D721Med (cell line): ENCODE measurements around the gene ALDH1A2.

ENCODE experiments used
- DNase-seq: peaks from one replicate; pipeline ENCODE4 v3.0.0; 2011; ENCODE audit warnings: low spot score; ENCODE audit not compliant: insufficient read length
- FAIRE-seq: peaks from 2 replicates; lab custom pipeline; 2011; peaks lifted over from hg19 to GRCh38; lab: Jason Lieb, UNC
- TF ChIP-seq, protein P1 (sequence below): IDR thresholded peaks from 2 replicates; pipeline ENCODE4 v1.5.1; 2012; ENCODE audit warnings: mild to moderate bottlenecking, control low read depth; ENCODE audit not compliant: insufficient read depth; ENCODE audit errors: missing control alignments

ALDH1A2 gene

DNA sequence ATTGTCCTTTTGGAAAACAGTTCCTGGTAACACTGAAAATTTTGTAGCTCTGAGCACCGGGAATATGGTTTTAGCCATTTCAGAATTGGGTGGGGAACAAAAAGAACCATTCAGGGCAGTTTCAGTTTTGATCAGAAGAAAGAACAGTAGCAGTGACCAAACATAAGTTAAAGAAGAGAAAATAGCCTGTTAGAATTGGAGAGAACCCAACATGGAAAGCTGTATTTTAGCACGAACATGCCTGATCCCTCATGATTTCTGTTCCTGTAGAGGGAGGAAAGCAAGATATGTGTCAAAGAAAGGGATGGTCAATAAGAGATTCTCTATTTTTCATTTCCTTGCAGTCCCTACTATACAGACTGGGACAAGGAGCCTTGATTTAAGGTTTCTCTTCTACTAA lies 119.9 kb downstream of the ALDH1A2 start:
- TF ChIP-seq, protein P1, sequence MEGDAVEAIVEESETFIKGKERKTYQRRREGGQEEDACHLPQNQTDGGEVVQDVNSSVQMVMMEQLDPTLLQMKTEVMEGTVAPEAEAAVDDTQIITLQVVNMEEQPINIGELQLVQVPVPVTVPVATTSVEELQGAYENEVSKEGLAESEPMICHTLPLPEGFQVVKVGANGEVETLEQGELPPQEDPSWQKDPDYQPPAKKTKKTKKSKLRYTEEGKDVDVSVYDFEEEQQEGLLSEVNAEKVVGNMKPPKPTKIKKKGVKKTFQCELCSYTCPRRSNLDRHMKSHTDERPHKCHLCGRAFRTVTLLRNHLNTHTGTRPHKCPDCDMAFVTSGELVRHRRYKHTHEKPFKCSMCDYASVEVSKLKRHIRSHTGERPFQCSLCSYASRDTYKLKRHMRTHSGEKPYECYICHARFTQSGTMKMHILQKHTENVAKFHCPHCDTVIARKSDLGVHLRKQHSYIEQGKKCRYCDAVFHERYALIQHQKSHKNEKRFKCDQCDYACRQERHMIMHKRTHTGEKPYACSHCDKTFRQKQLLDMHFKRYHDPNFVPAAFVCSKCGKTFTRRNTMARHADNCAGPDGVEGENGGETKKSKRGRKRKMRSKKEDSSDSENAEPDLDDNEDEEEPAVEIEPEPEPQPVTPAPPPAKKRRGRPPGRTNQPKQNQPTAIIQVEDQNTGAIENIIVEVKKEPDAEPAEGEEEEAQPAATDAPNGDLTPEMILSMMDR: no peak
- no peak for DNase-seq
- no peak for FAIRE-seq

DNA sequence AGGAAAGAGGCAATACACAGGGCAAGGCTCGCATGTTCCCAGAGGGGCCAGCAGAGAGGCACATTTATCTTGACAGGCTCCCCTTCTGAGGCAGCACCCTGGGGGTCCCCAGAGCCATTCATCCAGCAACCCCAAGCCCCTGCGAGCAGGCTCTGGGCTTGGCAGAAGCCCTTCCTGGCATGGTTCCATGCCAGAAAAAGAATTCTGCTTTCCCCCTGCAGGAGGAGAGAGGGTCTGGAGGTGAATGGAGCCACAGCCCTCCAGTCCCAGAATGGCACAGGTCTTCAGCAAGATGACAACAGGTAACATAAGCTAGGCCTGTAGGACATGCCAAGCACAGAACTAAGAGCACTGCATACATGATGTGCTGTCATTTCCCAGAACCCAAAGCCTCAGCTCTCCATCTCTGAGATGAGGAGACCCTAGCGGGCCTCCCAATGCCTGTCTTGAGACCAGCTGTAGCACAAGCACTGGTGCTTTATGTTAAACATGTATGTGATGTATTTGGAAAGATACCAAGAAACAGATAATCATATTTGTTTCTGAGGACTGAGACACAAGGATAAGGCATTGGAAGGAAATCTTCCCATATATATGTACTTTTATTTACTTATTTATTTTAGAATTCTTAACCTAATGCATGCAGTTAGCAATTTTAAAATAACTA lies 121.6 kb downstream of the ALDH1A2 start:
- TF ChIP-seq, protein P1: no peak
- no peak for FAIRE-seq
- DNase-seq: no peak

DNA sequence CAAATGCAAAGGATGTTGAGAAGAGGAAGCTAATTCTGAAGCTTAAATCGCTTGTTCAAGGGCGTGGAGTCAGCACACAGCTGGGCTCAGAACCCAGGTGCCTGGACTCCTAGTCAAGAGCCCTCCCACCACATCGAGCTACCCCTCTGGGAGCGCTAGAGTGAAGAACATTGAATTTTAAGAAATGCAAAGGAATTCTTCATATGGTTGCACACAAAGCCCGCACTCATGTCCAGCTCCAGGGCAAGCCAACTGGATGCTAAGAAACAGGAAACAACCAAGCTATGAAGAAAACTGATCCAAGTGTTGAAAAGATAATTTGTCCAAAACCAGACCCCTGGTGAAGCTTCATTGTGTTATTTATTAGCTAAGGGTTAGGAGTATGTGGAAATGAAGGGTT lies 122.3 kb downstream of the ALDH1A2 start:
- TF ChIP-seq, protein P1: no peak
- no peak for DNase-seq
- no peak for FAIRE-seq

DNA sequence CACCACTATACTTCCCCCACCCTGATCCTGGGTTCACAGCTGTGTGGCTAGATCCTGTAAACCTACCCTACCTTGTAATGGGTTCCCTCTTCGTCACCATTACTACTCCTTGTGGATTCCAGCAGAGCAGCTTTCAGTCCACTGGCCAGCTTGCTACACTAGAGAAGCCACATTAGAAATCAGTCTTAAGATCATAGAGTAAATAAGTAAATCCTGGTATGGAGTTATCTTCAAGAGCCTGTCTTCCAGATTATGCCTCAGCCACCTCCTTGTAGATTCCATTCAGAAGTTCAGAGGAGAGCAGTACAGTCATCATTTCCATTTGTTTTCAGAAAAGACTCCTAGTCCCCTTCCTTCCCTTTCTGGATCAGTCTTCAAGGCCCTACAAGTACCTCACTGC lies 123.7 kb downstream of the ALDH1A2 start:
- FAIRE-seq (no peak), DNase-seq (no peak)
- TF ChIP-seq, protein P1: no peak

DNA sequence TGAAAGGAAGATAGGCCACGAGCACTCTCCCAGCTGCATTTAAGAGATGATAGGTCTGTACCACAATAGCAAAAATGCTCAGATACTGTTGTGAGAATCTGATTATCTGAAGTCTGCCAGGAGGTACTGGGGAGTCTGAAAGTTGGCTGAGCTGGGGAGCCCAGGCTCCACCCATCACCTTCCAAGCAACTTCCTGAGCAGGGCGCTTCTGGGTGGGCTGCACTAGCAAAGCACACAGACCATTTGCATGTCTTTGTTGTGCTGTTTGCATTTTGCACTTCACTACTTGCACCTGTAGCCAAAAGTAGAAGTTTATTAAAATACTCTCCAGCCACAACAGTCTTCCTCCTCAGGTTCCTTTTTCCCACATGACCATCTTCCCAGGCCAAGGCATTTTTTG lies 133.2 kb downstream of the ALDH1A2 start:
- FAIRE-seq (no peak), DNase-seq (no peak)
- TF ChIP-seq, protein P1: no peak

DNA sequence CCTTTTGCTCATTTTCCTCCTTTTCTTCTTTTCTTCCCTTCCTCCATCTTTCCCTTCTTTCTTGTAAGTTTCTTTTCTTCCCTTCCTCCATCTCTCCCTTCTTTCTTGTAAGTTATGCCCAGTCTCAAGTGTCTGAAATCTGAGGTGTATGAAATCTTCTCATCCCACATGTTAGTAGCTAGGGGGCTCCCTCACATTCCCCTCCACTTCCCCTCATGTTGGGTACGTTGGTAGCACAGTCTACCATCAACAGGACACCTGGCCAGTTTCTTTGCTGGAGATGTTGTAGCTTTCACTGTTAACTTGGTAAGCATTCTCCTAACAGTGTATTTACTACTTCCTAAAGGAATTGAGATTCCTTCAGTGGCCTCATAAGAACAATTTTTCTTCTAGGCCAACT lies 133.9 kb downstream of the ALDH1A2 start:
- FAIRE-seq (no peak), DNase-seq (no peak)
- TF ChIP-seq, protein P1: no peak

DNA sequence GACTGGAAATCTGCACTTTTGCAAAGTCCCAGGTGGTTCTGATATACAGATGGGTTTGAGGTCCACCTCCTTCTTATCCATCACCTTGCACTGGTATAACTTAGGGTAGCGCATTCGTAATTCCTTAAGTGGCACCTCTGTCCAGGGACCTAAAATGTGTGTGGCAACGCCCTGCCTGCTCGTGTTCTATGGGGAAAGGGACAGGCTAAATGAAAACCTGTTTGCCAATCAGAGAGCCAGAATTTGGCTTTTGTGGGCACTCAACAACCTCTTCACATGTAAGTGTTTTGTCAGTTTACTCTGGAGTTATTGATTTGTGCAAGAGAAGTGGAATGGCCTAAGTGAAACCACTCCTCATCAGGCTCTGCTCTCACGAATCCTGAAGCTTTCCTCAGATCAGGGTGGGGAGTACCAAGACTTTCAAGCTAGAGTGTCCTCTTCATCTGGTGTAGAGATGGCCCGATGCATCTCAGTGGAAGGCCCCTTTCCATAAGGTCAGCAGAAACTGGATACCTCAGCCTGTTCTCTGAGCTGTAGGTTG lies 138.3 kb downstream of the ALDH1A2 start:
- FAIRE-seq (no peak), DNase-seq (no peak)
- TF ChIP-seq, protein P1: no peak
